Nephron (organoid): ENCODE results near the gene STK17A.

Source experiments
- H3K27ac Mint-ChIP-seq, 3 experiments: 2 replicates each; pipeline ENCODE4 v1.8.0; 2020; ENCODE audit warnings: mixed read lengths in 3 of 3, mild to moderate bottlenecking in 2 of 3, moderate library complexity in 1 of 3
- H3K27me3 Mint-ChIP-seq: 2 replicates; pipeline ENCODE4 v1.8.0; 2021; ENCODE audit warnings: low read depth, mild to moderate bottlenecking, moderate library complexity, mixed read lengths
- H3K36me3 Mint-ChIP-seq: 2 replicates; pipeline ENCODE4 v1.8.0; 2020; ENCODE audit warnings: low read depth, mixed read lengths
- H3K4me1 Mint-ChIP-seq: 2 replicates; pipeline ENCODE4 v1.8.0; 2020; ENCODE audit warnings: mixed read lengths
- H3K4me3 Mint-ChIP-seq, 3 experiments: 2 replicates each; pipeline ENCODE4 v1.8.0; 2020; ENCODE audit warnings: mild to moderate bottlenecking in 3 of 3, mixed read lengths in 3 of 3, moderate library complexity in 2 of 3
- H3K9me3 Mint-ChIP-seq: 2 replicates; pipeline ENCODE4 v1.8.0; 2020; ENCODE audit warnings: mixed read lengths
- TF ChIP-seq, protein P1 (sequence below), 3 experiments: fragments of 200-600 bp; sonication (generic); IDR thresholded peaks; one replicate each; pipeline ENCODE4 v1.5.0; 2021; ENCODE audit warnings: antibody characterized with exemption in 3 of 3; ENCODE audit not compliant: unreplicated experiment in 3 of 3

Gene STK17A

DNA sequence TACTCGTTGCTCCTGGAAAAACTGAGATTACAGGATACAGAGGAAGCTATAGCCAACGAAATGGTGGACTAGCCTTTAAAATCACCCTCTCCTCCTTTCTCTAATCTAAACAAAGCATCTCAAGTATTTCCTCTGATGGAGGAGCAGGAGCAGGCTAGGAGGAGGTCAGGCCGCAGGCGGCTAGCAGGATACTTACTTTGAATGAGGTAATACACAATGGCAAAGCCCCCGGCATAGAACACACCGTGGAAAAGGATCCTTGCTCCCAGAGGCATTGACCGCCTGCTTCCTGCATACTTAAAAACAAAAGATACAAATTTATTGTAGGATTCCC, 64.4 kb downstream of the STK17A start:
- H3K4me3 Mint-ChIP-seq = peak overlapping the region in 1 of 3 experiments; percentile 23
- no peaks in the 10 kb centered on the region for H3K27me3 Mint-ChIP-seq
- peaks cover 60% of the 10 kb centered on the region for H3K36me3 Mint-ChIP-seq
- TF ChIP-seq, protein P1, sequence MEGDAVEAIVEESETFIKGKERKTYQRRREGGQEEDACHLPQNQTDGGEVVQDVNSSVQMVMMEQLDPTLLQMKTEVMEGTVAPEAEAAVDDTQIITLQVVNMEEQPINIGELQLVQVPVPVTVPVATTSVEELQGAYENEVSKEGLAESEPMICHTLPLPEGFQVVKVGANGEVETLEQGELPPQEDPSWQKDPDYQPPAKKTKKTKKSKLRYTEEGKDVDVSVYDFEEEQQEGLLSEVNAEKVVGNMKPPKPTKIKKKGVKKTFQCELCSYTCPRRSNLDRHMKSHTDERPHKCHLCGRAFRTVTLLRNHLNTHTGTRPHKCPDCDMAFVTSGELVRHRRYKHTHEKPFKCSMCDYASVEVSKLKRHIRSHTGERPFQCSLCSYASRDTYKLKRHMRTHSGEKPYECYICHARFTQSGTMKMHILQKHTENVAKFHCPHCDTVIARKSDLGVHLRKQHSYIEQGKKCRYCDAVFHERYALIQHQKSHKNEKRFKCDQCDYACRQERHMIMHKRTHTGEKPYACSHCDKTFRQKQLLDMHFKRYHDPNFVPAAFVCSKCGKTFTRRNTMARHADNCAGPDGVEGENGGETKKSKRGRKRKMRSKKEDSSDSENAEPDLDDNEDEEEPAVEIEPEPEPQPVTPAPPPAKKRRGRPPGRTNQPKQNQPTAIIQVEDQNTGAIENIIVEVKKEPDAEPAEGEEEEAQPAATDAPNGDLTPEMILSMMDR (IDR thresholded peaks at IDR 0.05; ENCODE audit: unreplicated experiment in 3 of 3) = no peak
- H3K27ac Mint-ChIP-seq = peak overlapping the region; percentile 91 to 98 (median 98)
- peaks cover 58% of the 10 kb centered on the region for H3K4me1 Mint-ChIP-seq
- no peaks in the 10 kb centered on the region for H3K9me3 Mint-ChIP-seq

DNA sequence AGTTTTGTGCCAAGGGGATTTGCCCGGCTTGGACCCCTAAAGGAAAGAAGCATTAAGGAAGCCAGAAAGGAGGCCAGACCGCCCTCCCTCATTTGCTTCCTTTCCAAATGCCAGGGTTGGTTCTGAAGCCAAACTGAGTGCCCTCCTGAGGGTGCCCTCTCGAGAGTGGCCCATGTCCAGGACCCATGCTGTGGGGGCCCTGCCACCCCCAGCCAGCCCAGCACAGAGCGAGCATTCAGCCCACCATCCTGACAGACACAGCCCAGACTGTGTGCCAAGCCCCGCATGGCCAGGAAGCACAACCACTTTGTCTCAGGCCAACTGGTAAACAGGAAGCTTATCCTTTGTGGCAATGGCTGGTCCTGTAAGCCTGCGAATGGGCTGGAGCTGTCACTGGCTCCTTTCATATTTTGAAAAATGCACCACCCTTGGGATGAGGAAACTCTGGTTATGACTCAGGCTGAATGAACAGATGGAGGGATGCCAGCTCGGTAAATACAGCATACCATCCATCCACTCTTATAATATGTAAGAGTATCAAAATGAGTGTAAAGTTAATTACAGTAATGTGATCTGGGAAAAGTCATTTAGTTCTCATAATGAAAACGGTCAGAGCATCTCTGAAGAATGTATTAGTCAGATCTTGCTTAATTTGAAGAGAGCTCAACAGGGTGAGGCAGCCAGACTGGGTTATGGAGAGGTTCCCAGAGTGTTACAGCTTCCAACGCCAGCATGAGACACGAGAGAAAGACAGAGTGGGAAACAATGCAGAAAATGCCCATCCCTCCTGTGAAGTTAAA, 65.0 kb downstream of the STK17A start:
- H3K27ac Mint-ChIP-seq = peak overlapping the region; percentile 91 to 98 (median 98)
- H3K4me1 Mint-ChIP-seq = peaks cover 58% of the 10 kb centered on the region
- no peaks in the 10 kb centered on the region for H3K27me3 Mint-ChIP-seq
- no peak overlapping the region for H3K4me3 Mint-ChIP-seq
- TF ChIP-seq, protein P1 (IDR thresholded peaks at IDR 0.05; ENCODE audit: unreplicated experiment in 3 of 3) = no peak
- no peaks in the 10 kb centered on the region for H3K9me3 Mint-ChIP-seq
- peaks cover 57% of the 10 kb centered on the region for H3K36me3 Mint-ChIP-seq

DNA sequence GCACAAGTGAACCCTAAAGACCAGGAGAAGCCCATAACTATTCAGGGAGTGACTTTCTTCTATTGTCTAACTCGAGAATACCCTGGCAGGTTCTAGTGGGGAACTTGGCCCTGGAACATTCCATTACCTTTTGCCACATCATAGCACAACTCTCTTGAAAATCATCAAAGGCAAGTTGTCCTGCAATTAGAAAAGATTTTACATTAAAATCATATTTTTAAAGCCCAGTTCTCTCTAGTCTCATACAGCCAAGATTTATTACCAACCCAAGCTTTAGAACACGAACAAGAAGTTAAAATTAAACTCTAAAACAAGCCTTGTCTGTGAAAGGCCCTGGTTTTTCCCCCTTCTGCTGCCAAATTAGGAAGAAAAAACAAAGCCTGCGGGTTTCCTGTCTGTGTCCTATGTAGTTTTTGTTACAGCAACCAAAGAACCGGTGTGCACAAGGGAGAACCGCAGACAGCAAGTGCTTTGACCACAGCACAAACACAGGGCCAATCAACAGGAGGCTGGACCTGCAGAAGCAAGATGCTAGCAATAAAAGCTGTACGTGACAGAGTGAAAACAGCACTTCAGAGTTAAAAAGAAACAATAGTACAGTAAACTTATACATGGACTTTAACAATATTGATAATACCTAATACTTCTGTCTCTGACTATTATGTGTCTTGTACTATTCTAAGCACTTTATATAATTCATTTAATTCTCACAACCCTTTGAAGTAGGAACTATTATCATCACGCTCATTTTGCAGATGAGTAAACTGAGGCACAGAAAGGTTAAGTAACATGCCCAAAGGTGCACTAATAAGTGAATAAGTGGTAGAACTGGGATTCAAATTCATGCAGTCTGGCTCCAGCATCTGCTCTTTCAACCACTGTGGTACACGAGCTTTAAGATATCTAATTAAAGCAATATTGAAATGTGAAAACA, 65.8 kb downstream of the STK17A start:
- Mint-ChIP-seq H3K27ac (peak overlapping the region; percentile 91 to 98 (median 98)), H3K27me3 (no peaks in the 10 kb centered on the region), H3K36me3 (peaks cover 54% of the 10 kb centered on the region), H3K4me3 (no peak overlapping the region), H3K4me1 (peaks cover 58% of the 10 kb centered on the region), H3K9me3 (no peaks in the 10 kb centered on the region)
- TF ChIP-seq, protein P1 (IDR thresholded peaks at IDR 0.05; ENCODE audit: unreplicated experiment in 3 of 3) = no peak

- Mint-ChIP-seq H3K27me3 (no peaks in the 10 kb centered on the region), H3K9me3 (no peaks in the 10 kb centered on the region), H3K27ac (peak overlapping the region; percentile 78 to 98 (median 98)), H3K4me3 (no peak overlapping the region), H3K4me1 (peaks cover 58% of the 10 kb centered on the region), H3K36me3 (peaks cover 54% of the 10 kb centered on the region)
- TF ChIP-seq, protein P1 (IDR thresholded peaks at IDR 0.05; ENCODE audit: unreplicated experiment in 3 of 3) = no peak
Observed at GRCh38 chr7:43649755-43650274, 66.9 kb downstream of the STK17A start.

- no peak overlapping the region for H3K4me3 Mint-ChIP-seq
- H3K27me3 Mint-ChIP-seq = no peaks in the 10 kb centered on the region
Observed at GRCh38 chr7:43650457-43651052, 67.6 kb downstream of the STK17A start.

More at GRCh38 chr7:43650457-43651052, 67.6 kb downstream of the STK17A start:
- TF ChIP-seq, protein P1 (IDR thresholded peaks at IDR 0.05; ENCODE audit: unreplicated experiment in 3 of 3) = no peak
- H3K27ac Mint-ChIP-seq = peak overlapping the region; percentile 65 to 98 (median 76)
- H3K9me3 Mint-ChIP-seq = no peaks in the 10 kb centered on the region
- peaks cover 56% of the 10 kb centered on the region for H3K4me1 Mint-ChIP-seq
- peaks cover 47% of the 10 kb centered on the region for H3K36me3 Mint-ChIP-seq
